Fibroblast of the aortic adventitia (primary cell): ENCODE results near the gene WDFY1. TPM values are rescaled to one million over a fixed set of nuclear protein-coding genes. Genes with fewer than 3 reads are reported as not detected.

Source experiments
- DNase-seq: peaks from one replicate; pipeline ENCODE4 v3.0.0-alpha.2; 2010; ENCODE audit warnings: low read depth
- H3K4me3 ChIP-seq: 2 replicates; pipeline ENCODE4 v1.5.1; 2011; ENCODE audit warnings: low read depth, mild to moderate bottlenecking, control low read depth, low read length, moderate library complexity
- total RNA-seq: library from RNA; depleted of rRNA; stranded (reverse); fragments of >200 nt; gene quantifications from 2 replicates; pipeline ENCODE4 v1.2.3, GENCODE V29; 2012; ENCODE audit warnings: low replicate concordance
- TF ChIP-seq, protein P1 (sequence below): IDR thresholded peaks from 2 replicates; pipeline ENCODE4 v1.5.1; 2011; ENCODE audit warnings: mild to moderate bottlenecking, low read length, control low read depth, inconsistent platforms; ENCODE audit not compliant: insufficient read depth

Gene WDFY1
- total RNA-seq, 1 donor, result 95.4 TPM

DNA sequence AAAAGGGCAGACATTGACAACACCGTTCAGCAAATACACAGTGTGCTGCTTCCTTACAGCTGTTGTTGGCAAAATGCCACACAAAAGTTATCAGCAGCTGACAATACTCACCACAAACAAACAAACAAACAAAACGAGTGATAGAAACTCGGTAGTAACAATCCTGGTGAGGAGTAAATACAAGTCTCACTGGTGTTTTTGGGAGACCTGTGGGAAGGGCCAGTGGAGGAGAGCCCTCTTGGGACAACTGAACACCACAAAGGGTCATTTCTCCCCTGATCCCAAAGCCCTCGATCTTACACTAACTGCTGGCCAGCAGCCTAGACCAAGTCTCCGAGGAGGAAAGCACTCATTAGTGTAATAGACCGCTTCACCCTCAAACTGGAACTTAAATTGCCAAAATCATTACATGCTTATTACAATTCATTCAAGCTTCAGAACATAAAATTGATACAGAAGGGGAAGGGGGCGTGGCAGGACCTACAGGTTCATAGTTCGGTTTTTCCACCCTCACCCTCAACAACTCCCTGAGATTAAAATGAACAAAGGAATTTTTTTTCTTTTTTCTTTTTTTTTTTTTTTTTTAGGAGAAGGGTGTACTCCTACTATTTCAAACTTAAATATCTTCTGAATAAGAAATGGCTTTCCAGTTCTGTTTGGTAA is 112.8 kb downstream of the WDFY1 start:
- TF ChIP-seq, protein P1, sequence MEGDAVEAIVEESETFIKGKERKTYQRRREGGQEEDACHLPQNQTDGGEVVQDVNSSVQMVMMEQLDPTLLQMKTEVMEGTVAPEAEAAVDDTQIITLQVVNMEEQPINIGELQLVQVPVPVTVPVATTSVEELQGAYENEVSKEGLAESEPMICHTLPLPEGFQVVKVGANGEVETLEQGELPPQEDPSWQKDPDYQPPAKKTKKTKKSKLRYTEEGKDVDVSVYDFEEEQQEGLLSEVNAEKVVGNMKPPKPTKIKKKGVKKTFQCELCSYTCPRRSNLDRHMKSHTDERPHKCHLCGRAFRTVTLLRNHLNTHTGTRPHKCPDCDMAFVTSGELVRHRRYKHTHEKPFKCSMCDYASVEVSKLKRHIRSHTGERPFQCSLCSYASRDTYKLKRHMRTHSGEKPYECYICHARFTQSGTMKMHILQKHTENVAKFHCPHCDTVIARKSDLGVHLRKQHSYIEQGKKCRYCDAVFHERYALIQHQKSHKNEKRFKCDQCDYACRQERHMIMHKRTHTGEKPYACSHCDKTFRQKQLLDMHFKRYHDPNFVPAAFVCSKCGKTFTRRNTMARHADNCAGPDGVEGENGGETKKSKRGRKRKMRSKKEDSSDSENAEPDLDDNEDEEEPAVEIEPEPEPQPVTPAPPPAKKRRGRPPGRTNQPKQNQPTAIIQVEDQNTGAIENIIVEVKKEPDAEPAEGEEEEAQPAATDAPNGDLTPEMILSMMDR, result no peak
- H3K4me3 ChIP-seq, result no peak overlapping the region
- no peak for DNase-seq

DNA sequence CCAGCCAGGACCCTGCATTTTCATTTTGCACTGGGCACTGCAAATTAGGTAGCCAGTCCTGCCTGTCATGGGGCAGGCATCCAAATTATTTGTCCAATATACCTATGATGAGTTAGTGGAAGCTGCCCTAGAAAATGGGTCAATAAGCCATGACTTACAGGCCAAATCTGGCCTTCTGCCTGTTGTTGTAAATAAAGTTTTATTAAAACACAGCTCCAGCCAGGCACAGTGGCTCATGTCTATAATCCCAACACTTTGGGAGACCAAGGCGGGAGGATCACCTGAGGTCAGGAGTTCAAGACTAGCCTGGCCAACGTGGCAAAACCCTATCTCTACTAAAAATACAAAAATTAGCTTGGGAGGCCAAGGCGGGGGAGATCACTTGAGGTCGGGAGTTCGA is 116.0 kb downstream of the WDFY1 start:
- no peak overlapping the region for H3K4me3 ChIP-seq
- DNase-seq, result no peak
- TF ChIP-seq, protein P1, result no peak

DNA sequence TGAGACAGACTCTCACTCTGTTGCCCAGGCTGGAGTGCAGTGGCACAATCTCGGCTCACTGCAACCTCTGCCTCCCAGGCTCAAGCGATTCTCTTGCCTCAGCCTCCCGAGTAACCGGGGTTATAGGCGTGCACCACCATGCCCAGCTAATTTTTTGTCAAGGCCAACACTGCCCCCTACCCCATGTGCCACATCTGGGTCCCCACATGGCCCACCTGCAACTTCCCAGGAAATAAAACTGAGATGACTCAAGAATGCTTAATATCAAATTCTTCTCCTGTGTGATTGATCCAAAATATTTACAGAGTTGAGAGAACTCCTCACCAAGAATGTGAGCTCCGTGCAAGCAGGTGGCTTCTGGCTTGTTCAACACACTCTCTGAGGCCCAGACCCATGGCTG is 116.8 kb downstream of the WDFY1 start:
- no peak for DNase-seq
- H3K4me3 ChIP-seq, result no peak overlapping the region
- TF ChIP-seq, protein P1, result no peak

DNA sequence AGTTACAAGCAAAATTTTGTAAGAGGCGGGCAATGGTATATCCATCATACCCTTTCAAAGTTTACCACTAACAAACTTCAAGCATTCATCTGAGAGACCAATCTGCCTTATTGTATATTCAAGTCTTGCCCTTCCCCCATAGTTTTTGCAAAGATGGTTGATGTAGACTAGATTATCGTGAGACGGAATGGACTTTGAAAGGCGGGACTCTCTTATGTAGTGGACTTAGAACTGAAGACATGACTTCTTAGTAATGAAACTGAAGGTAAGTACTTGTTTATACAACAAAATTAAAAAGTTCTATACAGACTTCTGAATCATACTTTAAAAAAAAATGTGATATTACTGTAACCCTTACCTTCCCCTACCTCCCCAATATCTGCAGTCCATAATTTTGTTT is 118.1 kb downstream of the WDFY1 start:
- TF ChIP-seq, protein P1, result no peak
- DNase-seq, result no peak
- no peak overlapping the region for H3K4me3 ChIP-seq

Other genes with a start within 250 kb of the WDFY1 start
- gene AP1S3, start 107.8 kb downstream of the WDFY1 start, total RNA-seq, result 8.1 and 16.8 TPM in 2 replicates
- gene MRPL44, start 12.1 kb upstream of the WDFY1 start, total RNA-seq, result 30.4 and 33.6 TPM in 2 replicates
- 252 and 1,159 TPM in 2 replicates for gene SERPINE2, start 94.0 kb upstream of the WDFY1 start, total RNA-seq